GM21786 (cell line): ENCODE measurements around the gene SLC16A4.
"Not testable (repeated sequence)": the region's sequence is repeated elsewhere in the genome, so short reads cannot be mapped to it uniquely, and the experiment has no call there.

Experiments
- ATAC-seq: cut with Tn5 transposase; IDR thresholded peaks from one replicate; pipeline ENCODE4 v1.9.1; 2021; ENCODE audit not compliant: unreplicated experiment

Gene SLC16A4

GRCh38 chr1:110409316-110409715 is 18.5 kb upstream of the SLC16A4 start:
- no peak for ATAC-seq

- ATAC-seq, result no peak
These were observed 17.7 kb upstream of the SLC16A4 start for GRCh38 chr1:110408488-110408887.

GRCh38 chr1:110407260-110408210 is 16.7 kb upstream of the SLC16A4 start, which contains the start of gene LAMTOR5:
LAMTOR5 (minus strand) TSS chr1:110407694; CDS start chr1:110407620, 74 bp downstream.
- peak; percentile 84 for ATAC-seq

GRCh38 chr1:110406407-110406806 is 15.6 kb upstream of the SLC16A4 start:
- ATAC-seq, result not testable (repeated sequence)

GRCh38 chr1:110404401-110404800 is 13.6 kb upstream of the SLC16A4 start:
- ATAC-seq, result no peak

- ATAC-seq, result no peak
These were observed 13.0 kb upstream of the SLC16A4 start for GRCh38 chr1:110403805-110404204.

GRCh38 chr1:110396259-110396958 is 5.6 kb upstream of the SLC16A4 start:
- not testable (repeated sequence) for ATAC-seq

- ATAC-seq, result no peak
These were observed 3.6 kb upstream of the SLC16A4 start for GRCh38 chr1:110394493-110394820.

GRCh38 chr1:110393691-110394492 is 3.1 kb upstream of the SLC16A4 start:
- no peak for ATAC-seq

- no peak for ATAC-seq
These were observed 2.5 kb upstream of the SLC16A4 start for GRCh38 chr1:110393286-110393685.

GRCh38 chr1:110390096-110390495 is 730 bp downstream of the SLC16A4 start:
- no peak for ATAC-seq

- no peak for ATAC-seq
These were observed 3.6 kb downstream of the SLC16A4 start for GRCh38 chr1:110387048-110387754.

- ATAC-seq, result no peak
These were observed 5.5 kb downstream of the SLC16A4 start for GRCh38 chr1:110385369-110385768.

- peak; percentile 74 for ATAC-seq
These were observed 6.1 kb downstream of the SLC16A4 start for GRCh38 chr1:110384581-110385321.

GRCh38 chr1:110383251-110383990 is 7.4 kb downstream of the SLC16A4 start:
- no peak for ATAC-seq

- ATAC-seq, result no peak
These were observed 10.0 kb downstream of the SLC16A4 start for GRCh38 chr1:110380672-110381283.

- ATAC-seq, result no peak
These were observed 15.3 kb downstream of the SLC16A4 start for GRCh38 chr1:110375490-110375889.

- ATAC-seq, result no peak
These were observed 20.0 kb downstream of the SLC16A4 start for GRCh38 chr1:110370827-110371226.

GRCh38 chr1:110364221-110364620 is 26.6 kb downstream of the SLC16A4 start:
- ATAC-seq, result no peak
